Kidney (tissue), 14 donors: ENCODE results near the gene TP53BP2. TPM values are rescaled to one million over a fixed set of nuclear protein-coding genes. Genes with fewer than 3 reads are reported as not detected.

Experiments used
- DNase-seq, 5 donors: peaks; one replicate each; pipeline ENCODE4 v3.0.0-alpha.2; 2013 to 2020
- FAIRE-seq: peaks from 2 replicates; lab custom pipeline; 2012; peaks lifted over from hg19 to GRCh38; lab: Jason Lieb, UNC
- H3K27ac ChIP-seq, 2 donors: one replicate each; pipeline ENCODE4 v1.7.0; 2013; ENCODE audit warnings: low read depth in 2 of 2, low read length in 2 of 2, inconsistent platforms in 1 of 2
- H3K27me3 ChIP-seq: one replicate; pipeline ENCODE4 v1.7.1; 2013; ENCODE audit warnings: low read length, inconsistent platforms; ENCODE audit not compliant: control insufficient read depth, insufficient read depth
- H3K36me3 ChIP-seq, 3 donors: one replicate each; pipeline versions ENCODE4 v1.7.0 to v1.7.1; 2013; ENCODE audit warnings: low read length in 3 of 3, control low read depth in 1 of 3, inconsistent platforms in 1 of 3; ENCODE audit not compliant: insufficient read depth in 3 of 3, control insufficient read depth in 2 of 3
- H3K4me1 ChIP-seq, 3 donors: one replicate each; pipeline versions ENCODE4 v1.7.0 to v1.7.1; 2013; ENCODE audit warnings: low read length in 3 of 3, inconsistent platforms in 1 of 3, low read depth in 1 of 3; ENCODE audit not compliant: control insufficient read depth in 2 of 3, insufficient read depth in 2 of 3
- H3K4me3 ChIP-seq, 3 donors: one replicate each; pipeline versions ENCODE4 v1.7.0 to v1.8.1; 2013; ENCODE audit warnings: low read length in 3 of 3, control low read depth in 1 of 3, inconsistent platforms in 1 of 3
- H3K9ac ChIP-seq, 3 donors: one replicate each; pipeline versions ENCODE4 v1.7.0 to v1.7.1; 2013; ENCODE audit warnings: low read length in 3 of 3, control low read depth in 1 of 3, inconsistent platforms in 1 of 3
- H3K9me3 ChIP-seq, 3 donors: one replicate each; pipeline versions ENCODE4 v1.7.0 to v1.7.1; 2013; ENCODE audit warnings: low read length in 3 of 3, control low read depth in 1 of 3, inconsistent platforms in 1 of 3; ENCODE audit not compliant: control insufficient read depth in 2 of 3, insufficient read depth in 1 of 3
- intact Hi-C: fragments of 100-400 bp; cut with DNase I; formaldehyde crosslinking; loops from one replicate; pipeline ENCODE4 v1.11.1; 2022
- polyA plus RNA-seq: library from polyadenylated mRNA; stranded (reverse); fragments of 350-450 nt; fragmentation: Illumina TruSeq; extraction: RNeasy Lipid Tissue Mini Kit (QIAGEN cat#74804); gene quantifications from one replicate; pipeline ENCODE4 v1.2.3, GENCODE V29; 2014; ENCODE audit warnings: low read depth, low replicate concordance; ENCODE audit not compliant: insufficient read depth
- total RNA-seq: library from RNA; stranded (reverse); fragmentation: NEBNext Ultra II Directional; extraction: Animal tissue kit (Norgen Biotek cat#: 25700); gene quantifications from one replicate; pipeline ENCODE4 v1.2.1, GENCODE V29; 2021
- TF ChIP-seq, protein P1 (sequence below): IDR thresholded peaks from 3 replicates; pipeline ENCODE4 v1.5.1; 2012; ENCODE audit warnings: mild to moderate bottlenecking, moderate library complexity, borderline replicate concordance; ENCODE audit not compliant: insufficient read depth; ENCODE audit errors: extremely low read depth
- donor health status: control.
- donor health status: control.
- donor health status: control.
- donor health status: control.
- donor health status: control.
- donor health status: DM: yes; HTN: yes; CAD: no.
- donor health status: Normal renal cell carcinoma (clear cell type).

TP53BP2 gene
- total and polyA plus RNA-seq, 2 donors from 2014 or later: 10.3 to 45.9 TPM

- FAIRE-seq: no peak
- Histone ChIP-seq H3K4me1 (no peaks in the 10 kb centered on the region), H3K4me3 (no peak overlapping the region), H3K36me3 (no peaks in the 10 kb centered on the region), H3K9me3 (no peaks in the 10 kb centered on the region), H3K27me3 (no peaks in the 10 kb centered on the region), H3K9ac (no peak overlapping the region), H3K27ac (no peak overlapping the region)
- DNase-seq: no peak
- TF ChIP-seq, protein P1, sequence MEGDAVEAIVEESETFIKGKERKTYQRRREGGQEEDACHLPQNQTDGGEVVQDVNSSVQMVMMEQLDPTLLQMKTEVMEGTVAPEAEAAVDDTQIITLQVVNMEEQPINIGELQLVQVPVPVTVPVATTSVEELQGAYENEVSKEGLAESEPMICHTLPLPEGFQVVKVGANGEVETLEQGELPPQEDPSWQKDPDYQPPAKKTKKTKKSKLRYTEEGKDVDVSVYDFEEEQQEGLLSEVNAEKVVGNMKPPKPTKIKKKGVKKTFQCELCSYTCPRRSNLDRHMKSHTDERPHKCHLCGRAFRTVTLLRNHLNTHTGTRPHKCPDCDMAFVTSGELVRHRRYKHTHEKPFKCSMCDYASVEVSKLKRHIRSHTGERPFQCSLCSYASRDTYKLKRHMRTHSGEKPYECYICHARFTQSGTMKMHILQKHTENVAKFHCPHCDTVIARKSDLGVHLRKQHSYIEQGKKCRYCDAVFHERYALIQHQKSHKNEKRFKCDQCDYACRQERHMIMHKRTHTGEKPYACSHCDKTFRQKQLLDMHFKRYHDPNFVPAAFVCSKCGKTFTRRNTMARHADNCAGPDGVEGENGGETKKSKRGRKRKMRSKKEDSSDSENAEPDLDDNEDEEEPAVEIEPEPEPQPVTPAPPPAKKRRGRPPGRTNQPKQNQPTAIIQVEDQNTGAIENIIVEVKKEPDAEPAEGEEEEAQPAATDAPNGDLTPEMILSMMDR: no peak
- intact Hi-C loops: no loop called here
Observed at GRCh38 chr1:223864084-223864483, 18.3 kb upstream of the TP53BP2 start.

DNA sequence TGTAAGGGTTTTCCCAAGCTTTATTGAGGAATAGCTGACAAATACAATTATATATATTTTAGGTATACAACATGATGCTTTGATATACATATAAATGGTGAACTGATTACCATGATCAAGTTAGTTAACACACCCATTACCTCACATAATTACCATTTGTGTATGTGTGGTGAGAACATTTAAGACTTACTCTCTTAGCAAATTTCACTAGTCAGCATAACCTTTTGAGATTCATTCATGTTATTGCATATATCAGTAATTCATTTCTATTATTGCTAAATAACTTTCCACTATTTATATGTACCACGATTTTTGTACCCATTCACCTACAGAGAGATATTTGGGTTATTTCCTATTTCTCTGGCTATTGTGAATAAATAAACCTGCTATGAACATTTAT, 16.2 kb upstream of the TP53BP2 start:
- Histone ChIP-seq H3K9ac (no peak overlapping the region), H3K4me3 (no peak overlapping the region), H3K36me3 (no peaks in the 10 kb centered on the region), H3K27ac (no peak overlapping the region), H3K4me1 (no peaks in the 10 kb centered on the region), H3K27me3 (no peaks in the 10 kb centered on the region), H3K9me3 (no peaks in the 10 kb centered on the region)
- intact Hi-C loops: no loop called here
- DNase-seq: no peak
- no peak for FAIRE-seq
- TF ChIP-seq, protein P1: no peak

- intact Hi-C loops: no loop called here
Observed at GRCh38 chr1:223860051-223860622, 14.4 kb upstream of the TP53BP2 start.

More at GRCh38 chr1:223860051-223860622, 14.4 kb upstream of the TP53BP2 start:
- Histone ChIP-seq H3K9ac (no peak overlapping the region), H3K9me3 (no peaks in the 10 kb centered on the region), H3K4me1 (no peaks in the 10 kb centered on the region), H3K4me3 (no peak overlapping the region), H3K36me3 (no peaks in the 10 kb centered on the region), H3K27me3 (no peaks in the 10 kb centered on the region), H3K27ac (no peak overlapping the region)
- TF ChIP-seq, protein P1: no peak
- FAIRE-seq (no peak), DNase-seq (no peak)
